Measurements from ENCODE around the gene PHLDB1. TPM values are rescaled to one million over a fixed set of nuclear protein-coding genes. Genes with fewer than 3 reads are reported as not detected.

Gene PHLDB1
- polyA plus RNA-seq, 1 of the 3 experiments (the other 2 are of a cell fraction), result 89.4 TPM

GRCh38 chr11:118604566-118604965 lies 2.8 kb upstream of the PHLDB1 start:
- H3K4me1 ChIP-seq (ENCODE audit: control insufficient read depth in 1 of 2, insufficient read depth in 2 of 2, low read depth in 1 of 2, low read length in 1 of 2), result peaks cover 28 to 31% of the 10 kb centered on the region in 2 experiments
- no peak overlapping the region for H3K4me3 ChIP-seq (ENCODE audit: low read depth in 2 of 2, low read length in 1 of 2)
- no peak for DNase-seq
- POLR2A ChIA-PET, result interaction anchor here (1.0 to 3.3 kb wide), 4 partner anchors 14 to 30 kb away, joined by 3 to 15 read pairs (median 4); no protein-coding TSS in a partner anchor
- no peak overlapping the region for H3K9ac ChIP-seq
- no peak overlapping the region for H2AFZ ChIP-seq (ENCODE audit: low read depth)
- 95% methylated on average over 3 of the region's 3 CpGs for WGBS (ENCODE audit: low lambda C conversion rate)
- TF ChIP-seq RCOR1 (IDR thresholded peaks at IDR 0.05; ENCODE audit: low read length), result no peak
- TF ChIP-seq MXI1 (IDR thresholded peaks at IDR 0.05; ENCODE audit: low read depth, low read length), result no peak
- TF ChIP-seq POLR2AphosphoS5 (IDR thresholded peaks at IDR 0.05; ENCODE audit: low read depth, low read length), result peak; percentile 36; the same call in 1 of the 2 replicates
- TF ChIP-seq NRF1 (IDR thresholded peaks at IDR 0.05; ENCODE audit: low read depth, low read length), result no peak
- H3K27me3 ChIP-seq (ENCODE audit: insufficient read depth), result no peaks in the 10 kb centered on the region
- H3K9me2 ChIP-seq, result no peaks in the 10 kb centered on the region
- H3F3A ChIP-seq (replicated peaks; ENCODE audit: insufficient read depth), result peaks cover 49% of the 10 kb centered on the region
- H3K9me3 ChIP-seq, result no peaks in the 10 kb centered on the region
- H3K4me2 ChIP-seq, result no peak overlapping the region
- CTCF ChIA-PET, result interaction anchor here (0.7 to 10.8 kb wide), 11 partner anchors 9 to 86 kb away, joined by 3 to 79 read pairs (median 3); no protein-coding TSS in a partner anchor
- H4K20me1 ChIP-seq (ENCODE audit: insufficient read depth), result no peaks in the 10 kb centered on the region
- H3K36me3 ChIP-seq (replicated peaks in 1 of 2; ENCODE audit: control insufficient read depth in 1 of 2, insufficient read depth in 2 of 2, low read length in 1 of 2), result peaks cover 29 to 39% of the 10 kb centered on the region in 2 experiments
- H3K27ac ChIP-seq (ENCODE audit: low read depth in 2 of 2, low read length in 1 of 2), result peak overlapping the region; percentile 71 to 73; a peak in 2 of 4 replicates
- peaks cover 21% of the 10 kb centered on the region; the same call in 1 of the 2 replicates for H3K79me2 ChIP-seq (ENCODE audit: insufficient read depth)

- Histone ChIP-seq H3K4me2 (peak overlapping the region; percentile 33; the same call in 1 of the 2 replicates), H3K9ac (no peak overlapping the region), H3K9me3 (no peaks in the 10 kb centered on the region), H2AFZ (ENCODE audit: low read depth) (no peak overlapping the region), H3K4me1 (ENCODE audit: control insufficient read depth in 1 of 2, insufficient read depth in 2 of 2, low read depth in 1 of 2, low read length in 1 of 2) (peaks cover 28 to 31% of the 10 kb centered on the region in 2 experiments), H3K9me2 (no peaks in the 10 kb centered on the region), H3K27ac (ENCODE audit: low read depth in 2 of 2, low read length in 1 of 2) (peak overlapping the region; percentile 71 to 73; a peak in 3 of 4 replicates), H3K36me3 (replicated peaks in 1 of 2; ENCODE audit: control insufficient read depth in 1 of 2, insufficient read depth in 2 of 2, low read length in 1 of 2) (peaks cover 22 to 32% of the 10 kb centered on the region in 2 experiments), H3K27me3 (ENCODE audit: insufficient read depth) (no peaks in the 10 kb centered on the region), H3K79me2 (ENCODE audit: insufficient read depth) (peaks cover 28% of the 10 kb centered on the region), H3F3A (replicated peaks; ENCODE audit: insufficient read depth) (peaks cover 42% of the 10 kb centered on the region), H4K20me1 (ENCODE audit: insufficient read depth) (no peaks in the 10 kb centered on the region), H3K4me3 (ENCODE audit: low read depth in 2 of 2, low read length in 1 of 2) (no peak overlapping the region)
- DNase-seq, result peak; percentile 78
- ChIA-PET CTCF (interaction anchor here (0.7 to 10.8 kb wide), 13 partner anchors 10 to 425 kb away, joined by 3 to 79 read pairs (median 3); no protein-coding TSS in a partner anchor), POLR2A (interaction anchor here (1.0 to 3.3 kb wide), 5 partner anchors 13 to 33 kb away, joined by 3 to 15 read pairs (median 3); no protein-coding TSS in a partner anchor)
- WGBS (ENCODE audit: low lambda C conversion rate), result 31% methylated on average over 9 of the region's 10 CpGs
- peak; percentile 58; the same call in 1 of the 2 replicates for TF ChIP-seq MXI1 (IDR thresholded peaks at IDR 0.05; ENCODE audit: low read depth, low read length)
- TF ChIP-seq RAD21 (IDR thresholded peaks at IDR 0.05; ENCODE audit: low read length), result 0 out of 2 replicates have a peak, but pooled peaks have one; percentile 16
- TF ChIP-seq RXRA (IDR thresholded peaks at IDR 0.05; ENCODE audit: borderline replicate concordance, low read depth), result no peak
- TF ChIP-seq CTCF (IDR thresholded peaks at IDR 0.05), result no peak
- 0 out of 2 replicates have a peak, but pooled peaks have one; percentile 31 for TF ChIP-seq RCOR1 (IDR thresholded peaks at IDR 0.05; ENCODE audit: low read length)
- TF ChIP-seq EZH2phosphoT487 (IDR thresholded peaks at IDR 0.05; ENCODE audit: borderline replicate concordance, low read depth), result no peak
- peak; percentile 86 for TF ChIP-seq SIN3A (IDR thresholded peaks at IDR 0.05; ENCODE audit: borderline replicate concordance, low read depth, low read length)
- peak; percentile 47 for TF ChIP-seq CHD2 (IDR thresholded peaks at IDR 0.05; ENCODE audit: low read length, partially characterized antibody)
- TF ChIP-seq NRF1 (IDR thresholded peaks at IDR 0.05; ENCODE audit: low read depth, low read length), result no peak
- peak; percentile 91 for TF ChIP-seq TCF12 (IDR thresholded peaks at IDR 0.05)
- peak; percentile 61 for TF ChIP-seq PBX3 (IDR thresholded peaks at IDR 0.05)
- TF ChIP-seq POLR2AphosphoS5 (IDR thresholded peaks at IDR 0.05; ENCODE audit: low read depth, low read length), result peak; percentile 50; the same call in 1 of the 2 replicates
Measured at GRCh38 chr11:118605116-118605867, 2.1 kb upstream of the PHLDB1 start.

Data from SK-N-SH (cell line).